ENCODE results near the gene TRIO.

The TRIO gene

GRCh38 chr5:14357441-14357840, 214.3 kb downstream of the TRIO start:
- peaks cover 10% of the 10 kb centered on the region for H3K4me1 Mint-ChIP-seq
- H3K4me3 Mint-ChIP-seq, result no peak overlapping the region
- H3K27me3 Mint-ChIP-seq, result no peaks in the 10 kb centered on the region
- DNase-seq (no peak), ATAC-seq (no peak)
- H3K27ac Mint-ChIP-seq, result no peak overlapping the region
- no peaks in the 10 kb centered on the region for H3K9me3 Mint-ChIP-seq

GRCh38 chr5:14357851-14358250, 214.7 kb downstream of the TRIO start:
- Mint-ChIP-seq H3K9me3 (no peaks in the 10 kb centered on the region), H3K4me3 (no peak overlapping the region), H3K27ac (no peak overlapping the region), H3K4me1 (peaks cover 10% of the 10 kb centered on the region), H3K27me3 (no peaks in the 10 kb centered on the region)
- DNase-seq (no peak), ATAC-seq (peak; percentile 38)

GRCh38 chr5:14358536-14358935, 215.4 kb downstream of the TRIO start:
- Mint-ChIP-seq H3K27ac (no peak overlapping the region), H3K4me1 (peaks cover 10% of the 10 kb centered on the region), H3K4me3 (no peak overlapping the region), H3K9me3 (no peaks in the 10 kb centered on the region), H3K27me3 (no peaks in the 10 kb centered on the region)
- no peak for ATAC-seq
- DNase-seq, result no peak

GRCh38 chr5:14359069-14360043, 216.2 kb downstream of the TRIO start:
- Mint-ChIP-seq H3K4me3 (no peak overlapping the region), H3K27ac (peak overlapping the region in 1 of 2 donors; percentile 77), H3K27me3 (no peaks in the 10 kb centered on the region), H3K9me3 (no peaks in the 10 kb centered on the region), H3K4me1 (peaks cover 13% of the 10 kb centered on the region)
- ATAC-seq, result peak; percentile 29
- DNase-seq, result no peak

GRCh38 chr5:14362491-14362890, 219.3 kb downstream of the TRIO start:
- Mint-ChIP-seq H3K9me3 (no peaks in the 10 kb centered on the region), H3K27ac (no peak overlapping the region), H3K4me1 (peaks cover 34% of the 10 kb centered on the region), H3K27me3 (no peaks in the 10 kb centered on the region), H3K4me3 (no peak overlapping the region)
- ATAC-seq, result no peak
- DNase-seq, result no peak

- H3K4me3 Mint-ChIP-seq, result no peak overlapping the region
- no peaks in the 10 kb centered on the region for H3K9me3 Mint-ChIP-seq
- ATAC-seq (no peak), DNase-seq (no peak)
- peaks cover 49% of the 10 kb centered on the region for H3K4me1 Mint-ChIP-seq
- H3K27me3 Mint-ChIP-seq, result no peaks in the 10 kb centered on the region
- no peak overlapping the region for H3K27ac Mint-ChIP-seq
Observed at GRCh38 chr5:14364096-14364495, 221.0 kb downstream of the TRIO start.

- ATAC-seq (no peak), DNase-seq (no peak)
- H3K4me3 Mint-ChIP-seq, result peak overlapping the region; percentile 9 to 50
- no peaks in the 10 kb centered on the region for H3K27me3 Mint-ChIP-seq
- no peaks in the 10 kb centered on the region for H3K9me3 Mint-ChIP-seq
- peak overlapping the region; percentile 11 to 54 for H3K27ac Mint-ChIP-seq
- H3K4me1 Mint-ChIP-seq, result peaks cover 56% of the 10 kb centered on the region
Observed at GRCh38 chr5:14364576-14365472, 221.7 kb downstream of the TRIO start.

- peak overlapping the region; percentile 66 to 88 for H3K27ac Mint-ChIP-seq
- H3K27me3 Mint-ChIP-seq, result no peaks in the 10 kb centered on the region
- DNase-seq (peak; percentile 37 to 41), ATAC-seq (peak; percentile 93)
- peak overlapping the region; percentile 58 to 68 for H3K4me3 Mint-ChIP-seq
- H3K9me3 Mint-ChIP-seq, result no peaks in the 10 kb centered on the region
- H3K4me1 Mint-ChIP-seq, result peaks cover 64% of the 10 kb centered on the region
Observed at GRCh38 chr5:14365831-14366430, 222.8 kb downstream of the TRIO start.

- peak overlapping the region in 1 of 2 donors; percentile 53 for H3K4me3 Mint-ChIP-seq
- H3K4me1 Mint-ChIP-seq, result peaks cover 64% of the 10 kb centered on the region
- ATAC-seq, result no peak
- peak overlapping the region in 1 of 2 donors; percentile 54 for H3K27ac Mint-ChIP-seq
- H3K27me3 Mint-ChIP-seq, result no peaks in the 10 kb centered on the region
- no peak for DNase-seq
- H3K9me3 Mint-ChIP-seq, result no peaks in the 10 kb centered on the region
Observed at GRCh38 chr5:14366763-14367162, 223.6 kb downstream of the TRIO start.

GRCh38 chr5:14367364-14367763, 224.2 kb downstream of the TRIO start:
- H3K4me3 Mint-ChIP-seq, result no peak overlapping the region
- H3K27ac Mint-ChIP-seq, result no peak overlapping the region

GRCh38 chr5:14369780-14370179, 226.6 kb downstream of the TRIO start:
- Mint-ChIP-seq H3K27me3 (no peaks in the 10 kb centered on the region), H3K4me3 (peak overlapping the region in 1 of 2 donors; percentile 29), H3K27ac (peak overlapping the region in 1 of 2 donors; percentile 82), H3K9me3 (no peaks in the 10 kb centered on the region), H3K4me1 (peaks cover 63% of the 10 kb centered on the region)
- DNase-seq (no peak), ATAC-seq (no peak)

More at GRCh38 chr5:14367364-14367763, 224.2 kb downstream of the TRIO start:
- Mint-ChIP-seq H3K9me3 (no peaks in the 10 kb centered on the region), H3K27me3 (no peaks in the 10 kb centered on the region), H3K4me1 (peaks cover 64% of the 10 kb centered on the region)
- DNase-seq (no peak), ATAC-seq (no peak)

GRCh38 chr5:14370386-14370785, 227.2 kb downstream of the TRIO start:
- peak overlapping the region in 1 of 2 donors; percentile 82 for H3K27ac Mint-ChIP-seq
- DNase-seq, result no peak
- no peaks in the 10 kb centered on the region for H3K27me3 Mint-ChIP-seq
- no peak for ATAC-seq
- peak overlapping the region in 1 of 2 donors; percentile 29 for H3K4me3 Mint-ChIP-seq
- H3K4me1 Mint-ChIP-seq, result peaks cover 57% of the 10 kb centered on the region
- no peaks in the 10 kb centered on the region for H3K9me3 Mint-ChIP-seq

GRCh38 chr5:14373685-14374084, 230.5 kb downstream of the TRIO start:
- Mint-ChIP-seq H3K4me1 (peaks cover 25% of the 10 kb centered on the region), H3K27ac (no peak overlapping the region), H3K9me3 (no peaks in the 10 kb centered on the region), H3K27me3 (no peaks in the 10 kb centered on the region), H3K4me3 (no peak overlapping the region)
- DNase-seq (no peak), ATAC-seq (no peak)

GRCh38 chr5:14374100-14374499, 231.0 kb downstream of the TRIO start:
- H3K27me3 Mint-ChIP-seq, result no peaks in the 10 kb centered on the region

GRCh38 chr5:14376789-14377188, 233.6 kb downstream of the TRIO start:
- DNase-seq (no peak), ATAC-seq (no peak)
- Mint-ChIP-seq H3K27me3 (no peaks in the 10 kb centered on the region), H3K4me1 (peaks cover 5% of the 10 kb centered on the region), H3K9me3 (no peaks in the 10 kb centered on the region), H3K4me3 (no peak overlapping the region), H3K27ac (no peak overlapping the region)

More at GRCh38 chr5:14374100-14374499, 231.0 kb downstream of the TRIO start:
- Mint-ChIP-seq H3K9me3 (no peaks in the 10 kb centered on the region), H3K4me1 (peaks cover 21% of the 10 kb centered on the region), H3K27ac (no peak overlapping the region), H3K4me3 (no peak overlapping the region)
- DNase-seq, result no peak
- no peak for ATAC-seq

Measured in stimulated activated naive CD8-positive, alpha-beta T cell treated with anti-CD3 and anti-CD28 coated beads, Interleukin-15, amount 100 ng/mL, for 72 hours (primary cell).